IPS-18c (cell line): Measurements from ENCODE around the gene ZNF74.

Source experiments
- H3K4me3 ChIP-seq: 2 replicates; pipeline ENCODE4 v1.7.0; 2013; ENCODE audit warnings: low read depth, mild to moderate bottlenecking, low read length, moderate library complexity; ENCODE audit not compliant: insufficient read depth
- H3K9me3 ChIP-seq: one replicate; pipeline ENCODE4 v1.6.1; 2013; ENCODE audit warnings: mild to moderate bottlenecking, low read length, moderate library complexity; ENCODE audit not compliant: control insufficient read depth, insufficient read depth

Gene ZNF74

DNA sequence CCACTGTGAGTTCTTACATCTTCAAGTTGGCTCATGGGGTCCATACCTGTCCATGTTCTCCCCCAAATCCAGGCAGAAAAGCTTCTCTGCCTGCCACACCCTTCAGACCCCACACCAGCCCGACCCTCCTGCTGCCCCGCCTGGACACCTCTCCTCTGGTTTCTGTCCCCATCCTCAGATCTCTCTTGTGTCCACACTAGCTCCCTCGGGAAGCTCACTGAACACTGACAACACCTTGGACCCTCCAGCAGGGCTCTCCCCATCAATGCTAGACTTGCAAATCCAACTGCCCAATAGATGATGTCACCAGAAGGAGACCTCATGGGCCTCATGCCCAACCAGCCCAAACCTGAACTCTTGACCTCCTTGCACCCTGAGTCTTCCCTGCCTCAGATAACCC, 40.8 kb downstream of the ZNF74 start:
- no peak overlapping the region for H3K4me3 ChIP-seq

GRCh38 chr22:20435436-20436306, 41.7 kb downstream of the ZNF74 start:
- peak overlapping the region; percentile 65 for H3K4me3 ChIP-seq
- H3K9me3 ChIP-seq = no peaks in the 10 kb centered on the region

More for the DNA sequence above, 40.8 kb downstream of the ZNF74 start:
- no peaks in the 10 kb centered on the region for H3K9me3 ChIP-seq

DNA sequence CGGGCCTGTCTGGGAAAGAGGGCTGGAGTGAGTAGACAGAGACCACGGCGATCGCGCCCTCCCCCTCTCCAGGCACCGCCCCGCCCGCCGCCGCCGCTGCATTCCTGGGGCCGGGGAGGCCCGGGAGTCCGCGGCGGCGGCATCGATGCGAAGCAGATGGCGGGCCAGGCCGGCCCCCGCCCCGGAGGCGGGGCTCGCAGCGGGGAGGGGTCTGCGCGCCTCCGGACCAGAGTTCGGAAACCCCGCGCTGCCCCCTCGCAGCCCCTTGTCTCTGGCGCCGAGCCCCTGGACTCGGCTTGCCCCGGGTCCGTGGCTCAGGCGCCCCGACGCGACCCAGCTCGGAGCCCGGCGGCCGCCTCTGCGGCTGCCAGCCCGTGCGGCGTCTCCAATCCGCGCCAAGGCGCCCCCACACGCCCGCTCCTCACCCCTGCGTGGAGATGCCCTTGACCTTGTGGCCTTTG, 42.4 kb downstream of the ZNF74 start:
- peak overlapping the region; percentile 65 for H3K4me3 ChIP-seq
- H3K9me3 ChIP-seq = no peaks in the 10 kb centered on the region

DNA sequence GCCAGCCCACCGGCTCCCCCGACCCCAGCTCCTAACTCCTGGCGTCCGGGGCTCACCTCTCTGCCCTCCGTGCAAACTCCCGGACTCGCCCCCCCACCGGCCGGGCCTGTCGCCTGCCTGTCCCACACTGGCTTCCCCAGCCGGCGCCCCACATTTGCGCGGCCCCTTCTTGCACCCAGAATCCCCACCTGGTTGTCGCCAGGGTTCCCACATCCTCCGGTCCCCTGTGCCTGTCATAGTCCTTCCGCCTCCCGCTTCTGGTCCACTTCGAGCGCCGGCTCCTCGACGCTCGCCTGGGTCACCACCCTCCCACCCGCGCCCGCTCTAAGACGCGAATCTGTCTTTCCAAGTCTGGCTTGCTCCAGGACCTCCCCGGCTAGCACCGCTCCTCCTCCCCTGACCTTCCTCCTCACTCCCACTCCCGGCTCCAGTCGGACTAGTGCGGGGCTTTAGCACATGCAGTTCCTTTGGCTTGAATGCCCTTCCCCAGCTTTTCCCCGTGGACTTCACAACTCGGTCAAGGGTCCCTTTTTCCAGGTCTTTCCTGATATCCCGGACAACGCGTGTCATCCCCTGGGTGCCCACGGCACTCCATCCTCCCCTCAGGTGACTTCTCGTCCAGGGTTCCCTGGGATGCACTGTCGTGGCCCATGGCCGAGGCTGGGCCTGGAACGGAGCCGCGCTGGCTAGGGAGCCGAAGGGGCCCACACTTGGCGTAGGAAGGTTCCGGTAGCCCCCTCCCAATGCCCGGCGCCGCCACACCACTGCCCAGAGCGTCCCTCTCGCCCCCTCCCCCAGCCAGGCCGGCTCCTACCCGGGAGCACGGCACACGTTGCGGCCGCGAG, 43.0 kb downstream of the ZNF74 start:
- Histone ChIP-seq H3K4me3 (peak overlapping the region; percentile 65), H3K9me3 (no peaks in the 10 kb centered on the region)

- H3K4me3 ChIP-seq = peak within 1 kb of the TSS; percentile 65
- no peaks in the 10 kb centered on the region for H3K9me3 ChIP-seq
These were observed 43.9 kb downstream of the ZNF74 start, which contains the start of gene SCARF2 for GRCh38 chr22:20437613-20438426. Gene SCARF2 (minus strand): TSS chr22:20437825. CDS start chr22:20437754, 71 bp downstream.

- H3K4me3 ChIP-seq = peak overlapping the region; percentile 58
- no peaks in the 10 kb centered on the region for H3K9me3 ChIP-seq
These were observed 44.4 kb downstream of the ZNF74 start for GRCh38 chr22:20438427-20438677.

GRCh38 chr22:20438678-20439492, 44.9 kb downstream of the ZNF74 start:
- no peak overlapping the region; the same call in 1 of the 2 replicates for H3K4me3 ChIP-seq
- no peaks in the 10 kb centered on the region for H3K9me3 ChIP-seq

DNA sequence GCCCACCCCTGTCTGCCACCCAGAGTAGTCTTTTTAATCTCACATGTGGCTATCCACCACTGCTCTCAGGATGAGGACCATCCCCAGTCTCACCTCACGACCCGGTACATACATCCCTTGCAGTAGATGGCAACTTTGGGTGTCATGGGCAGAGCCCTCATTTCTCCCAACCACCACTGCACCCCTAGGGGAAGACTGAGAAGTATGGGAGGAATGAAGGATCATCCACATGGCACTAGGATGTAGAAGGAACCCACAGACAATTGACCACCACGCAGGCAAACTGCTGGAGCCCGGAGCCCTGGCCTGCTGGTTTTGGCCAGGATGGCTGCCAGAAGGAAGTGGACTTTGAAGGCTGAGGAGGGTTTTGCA, 45.6 kb downstream of the ZNF74 start:
- no peaks in the 10 kb centered on the region for H3K9me3 ChIP-seq
- H3K4me3 ChIP-seq = no peak overlapping the region

DNA sequence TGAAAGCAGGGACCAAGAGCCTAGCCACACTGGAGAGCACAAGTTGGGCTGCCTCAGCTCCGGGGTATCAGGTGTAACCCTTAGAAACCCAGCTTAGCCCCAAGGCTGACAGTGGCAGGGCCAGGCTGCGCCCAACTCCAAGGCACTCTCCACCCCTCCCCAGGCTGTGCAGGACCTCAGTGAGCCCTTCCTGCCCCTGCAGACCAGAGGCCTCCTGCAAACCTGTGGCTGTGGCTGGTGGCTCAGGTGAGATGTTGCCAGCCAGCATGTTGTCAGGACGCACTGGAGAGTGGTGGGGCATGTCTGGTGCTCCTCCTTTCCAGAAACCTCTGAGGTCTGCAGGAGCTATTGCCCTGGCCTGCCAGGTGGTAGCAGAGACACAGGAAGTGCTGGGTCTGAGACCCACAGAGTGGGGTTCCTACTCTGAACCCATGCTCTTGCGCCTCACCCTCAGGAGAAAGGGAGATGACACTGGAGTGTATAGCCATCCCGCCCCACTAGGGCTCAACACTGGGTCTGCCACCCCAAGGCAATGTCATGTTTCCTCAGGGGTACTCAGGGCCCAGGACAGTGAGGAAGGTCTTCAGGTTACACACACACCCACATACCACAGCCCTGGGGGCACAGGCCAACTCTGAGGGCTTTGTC, 46.1 kb downstream of the ZNF74 start:
- Histone ChIP-seq H3K9me3 (no peaks in the 10 kb centered on the region), H3K4me3 (no peak overlapping the region)

DNA sequence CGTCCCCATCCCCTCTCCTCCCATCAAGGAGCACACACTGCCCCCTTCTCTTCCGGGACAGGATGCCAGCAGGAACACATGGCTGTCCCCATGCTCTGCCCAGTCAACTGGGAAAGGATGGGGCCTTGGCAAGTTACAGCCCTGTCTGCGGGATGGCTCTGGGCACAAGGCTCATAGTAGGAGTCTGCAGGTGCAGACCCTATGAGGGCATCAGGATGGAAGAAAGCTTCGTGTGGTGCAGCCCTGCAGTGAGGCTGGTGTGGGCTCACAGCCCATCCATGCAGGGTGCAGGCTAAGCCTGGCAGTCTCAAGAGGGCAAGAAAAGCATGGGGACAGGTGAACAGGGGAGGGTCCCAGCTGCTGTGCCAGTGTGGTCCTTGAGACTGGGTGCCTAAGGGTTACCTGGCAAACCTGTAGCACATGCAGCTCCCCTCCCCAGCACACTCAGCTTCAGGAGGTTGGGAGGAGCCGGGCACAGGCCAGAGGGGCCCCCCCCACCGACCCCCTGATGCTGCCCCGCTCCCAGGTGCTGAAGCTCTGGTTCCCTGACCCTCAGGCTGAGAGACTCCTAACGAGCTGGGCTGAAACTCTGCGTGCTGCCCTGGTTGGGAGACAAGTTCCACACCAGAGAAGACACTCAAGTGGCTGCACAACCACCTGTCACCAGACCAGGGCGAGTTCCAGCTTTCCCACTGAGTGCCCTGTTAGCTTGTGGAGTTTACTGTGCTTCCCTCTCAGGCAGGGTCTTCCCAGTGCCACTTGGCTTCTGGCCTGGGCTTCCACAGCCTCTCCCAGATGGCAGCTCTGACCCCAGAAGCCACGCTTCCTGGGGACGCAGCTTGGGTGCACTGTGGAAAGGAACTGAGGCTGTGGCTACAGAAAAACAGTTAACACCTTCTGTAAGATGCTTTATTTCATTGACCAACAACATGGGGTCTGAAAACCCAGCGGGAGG, 47.0 kb downstream of the ZNF74 start:
- Histone ChIP-seq H3K9me3 (no peaks in the 10 kb centered on the region), H3K4me3 (no peak overlapping the region)

DNA sequence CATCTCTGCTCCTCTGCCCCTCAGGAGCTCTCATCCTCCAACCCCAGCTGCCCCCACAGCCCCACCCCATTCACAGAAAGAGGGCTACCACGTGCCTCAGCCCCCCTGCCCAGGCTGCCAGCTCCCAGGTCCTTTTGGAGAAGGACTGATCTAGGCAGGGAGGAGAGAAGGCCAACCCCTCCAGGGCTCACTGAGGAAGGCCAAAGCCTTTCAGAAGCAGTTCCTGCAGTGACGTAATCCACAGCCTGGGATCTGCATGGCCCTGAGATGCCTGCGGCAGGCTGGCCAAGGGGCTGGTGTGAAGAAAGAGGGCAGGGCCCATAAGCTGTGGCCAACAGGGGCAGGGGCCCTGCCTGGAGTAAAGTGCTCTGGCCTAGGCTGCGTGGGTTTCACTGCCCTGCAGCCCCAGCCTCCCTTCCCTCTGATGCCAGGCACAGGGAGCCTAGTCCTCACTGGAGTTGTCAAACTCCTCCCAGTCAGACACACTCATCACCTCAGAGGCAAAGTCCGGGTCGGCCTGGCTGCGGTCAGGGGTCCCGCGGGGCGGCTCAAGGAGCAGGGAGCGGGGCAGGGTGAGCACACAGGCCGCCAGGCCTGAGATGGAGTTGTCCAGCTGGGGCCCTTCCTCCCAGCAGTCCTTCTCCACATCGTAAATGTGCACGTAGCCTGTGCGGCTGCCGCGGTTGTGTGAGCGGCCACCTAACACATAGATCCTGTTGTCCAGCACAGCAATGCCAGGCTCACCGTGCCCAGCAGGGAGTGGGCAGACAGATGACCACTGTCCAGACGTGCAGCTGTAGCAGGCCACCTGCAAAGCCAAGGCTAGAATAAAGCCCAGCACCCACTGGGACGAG, 47.9 kb downstream of the ZNF74 start:
- Histone ChIP-seq H3K9me3 (no peaks in the 10 kb centered on the region), H3K4me3 (no peak overlapping the region)

GRCh38 chr22:20442485-20443284, 48.7 kb downstream of the ZNF74 start:
- Histone ChIP-seq H3K4me3 (no peak overlapping the region), H3K9me3 (no peaks in the 10 kb centered on the region)

- peaks cover 1% of the 10 kb centered on the region for H3K9me3 ChIP-seq
- no peak overlapping the region for H3K4me3 ChIP-seq
These were observed 50.4 kb downstream of the ZNF74 start for GRCh38 chr22:20444325-20444724.
